GM12874 (cell line): ENCODE data around the gene AURKA.

Experiments
- CTCF ChIP-seq: IDR thresholded peaks from 2 replicates; pipeline ENCODE4 v1.5.1; 2011; ENCODE audit warnings: low read depth, mild to moderate bottlenecking, control low read depth, low read length, moderate library complexity; ENCODE audit not compliant: insufficient read depth

AURKA gene

GRCh38 chr20:56362833-56363413 is 29.1 kb downstream of the AURKA start:
- TF ChIP-seq CTCF = no peak

DNA sequence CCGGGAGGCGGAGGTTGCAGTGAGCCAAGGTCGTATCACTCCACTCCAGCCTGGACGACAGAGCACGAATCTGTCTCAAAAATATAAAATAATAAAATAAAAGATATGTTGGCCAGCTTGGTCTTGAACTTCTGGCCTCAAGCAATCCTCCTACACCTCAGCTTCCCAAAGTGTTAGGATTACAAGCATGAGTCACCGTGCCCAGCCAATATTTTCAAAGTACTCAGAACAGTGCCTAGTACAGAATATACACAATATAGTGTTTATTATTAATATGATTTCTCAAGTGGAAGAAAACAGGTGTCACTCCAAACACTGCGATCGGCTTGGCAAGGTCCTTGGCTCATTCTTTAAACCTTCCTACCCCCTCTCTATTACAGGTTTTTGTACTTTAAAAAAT is 30.1 kb downstream of the AURKA start:
- no peak for TF ChIP-seq CTCF

DNA sequence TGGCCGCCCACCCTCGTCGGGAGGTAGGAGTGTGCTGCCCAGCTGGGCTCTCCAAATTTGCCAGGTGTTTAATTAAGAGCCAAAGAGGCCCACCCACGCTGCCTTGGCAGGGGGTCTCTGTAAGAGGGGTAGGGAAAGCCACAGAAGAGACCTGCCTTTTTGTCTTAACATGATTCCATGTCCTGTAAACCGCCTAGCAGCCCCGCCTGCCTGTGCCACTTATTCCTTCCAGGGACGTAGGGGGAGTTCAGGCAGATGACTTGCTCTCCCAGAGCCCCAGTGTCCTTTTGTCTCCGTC is 31.2 kb downstream of the AURKA start:
- no peak for TF ChIP-seq CTCF

- no peak for TF ChIP-seq CTCF
Measured at GRCh38 chr20:56360133-56360907, 31.7 kb downstream of the AURKA start.

GRCh38 chr20:56359212-56360132 is 32.5 kb downstream of the AURKA start:
- no peak for TF ChIP-seq CTCF

DNA sequence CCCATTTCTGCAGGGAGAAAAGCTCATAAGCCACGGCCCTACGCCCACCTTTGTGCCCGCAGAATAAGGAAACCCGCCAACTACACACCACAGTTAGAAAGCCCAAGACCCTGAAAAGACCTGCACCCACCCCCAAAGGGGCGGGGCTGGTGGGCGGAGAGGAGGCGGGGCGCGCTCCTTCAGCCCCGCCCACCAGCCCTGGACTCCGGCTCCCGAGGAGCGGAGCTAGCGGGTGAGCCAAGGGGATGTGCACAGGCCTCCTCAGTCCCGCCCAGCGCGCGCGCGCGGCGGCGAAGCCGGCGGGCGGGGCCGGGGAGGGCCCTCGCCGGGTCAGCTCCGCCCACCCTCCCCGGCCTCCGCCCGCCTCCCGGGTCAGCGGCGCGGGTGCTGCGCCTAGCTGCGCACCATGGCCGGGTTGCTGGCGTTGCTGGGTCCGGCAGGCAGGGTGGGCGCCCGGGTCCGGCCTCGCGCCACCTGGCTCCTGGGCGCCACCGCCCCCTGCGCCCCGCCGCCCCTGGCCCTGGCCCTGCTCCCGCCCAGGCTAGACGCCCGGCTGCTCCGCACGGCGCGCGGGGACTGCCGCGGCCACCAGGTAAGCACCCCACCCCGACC is 33.3 kb downstream of the AURKA start, which contains the start of gene FAM210B:
FAM210B (plus strand) TSS at position 375 of the 612 bp plus-strand sequence; CDS start at position 407, 32 bp downstream.
- no peak for TF ChIP-seq CTCF

GRCh38 chr20:56358070-56358469 is 33.9 kb downstream of the AURKA start:
- TF ChIP-seq CTCF = no peak
